Activated CD4-positive, alpha-beta memory T cell treated with anti-CD3 and anti-CD28 coated beads for 36 hours (primary cell): ENCODE results near the gene NTMT2. TPM values are rescaled to one million over a fixed set of nuclear protein-coding genes. Genes with fewer than 3 reads are reported as not detected.
"Not testable (repeated sequence)": the region's sequence is repeated elsewhere in the genome, so short reads cannot be mapped to it uniquely, and the experiment has no call there.

ENCODE experiments used
- CTCF ChIA-PET: fragments of 350-600 bp; sonication (Branson Sonifier 250); formaldehyde crosslinking; loops from one replicate; lab custom pipeline; 2021; ENCODE audit warnings: antibody characterized with exemption, inconsistent platforms; lab: Charles Lee
- POLR2A ChIA-PET: fragments of 350-600 bp; sonication (Branson Sonifier 250); formaldehyde crosslinking; loops from one replicate; lab custom pipeline; 2021; ENCODE audit warnings: antibody characterized with exemption; lab: Charles Lee
- DNase-seq: peaks from one replicate; pipeline ENCODE4 v3.0.0-alpha.2; 2020
- H3K27ac Mint-ChIP-seq: one replicate; pipeline ENCODE4 v1.8.0; 2021; ENCODE audit warnings: mixed read lengths
- H3K27me3 Mint-ChIP-seq: one replicate; pipeline ENCODE4 v1.8.0; 2021; ENCODE audit warnings: mixed read lengths
- H3K36me3 Mint-ChIP-seq: one replicate; pipeline ENCODE4 v1.8.0; 2021; ENCODE audit warnings: mixed read lengths
- H3K4me1 Mint-ChIP-seq: one replicate; pipeline ENCODE4 v1.8.0; 2021; ENCODE audit warnings: low read depth, mixed read lengths
- H3K4me3 Mint-ChIP-seq: one replicate; pipeline ENCODE4 v1.8.0; 2021; ENCODE audit warnings: mild to moderate bottlenecking, mixed read lengths
- H3K9me3 Mint-ChIP-seq: one replicate; pipeline ENCODE4 v1.8.0; 2021; ENCODE audit warnings: mixed read lengths
- intact Hi-C: fragments of 100-400 bp; cut with micrococcal nuclease; formaldehyde crosslinking; loops from one replicate; pipeline ENCODE4 v1.15.1; 2023
- total RNA-seq, 2 experiments: library from RNA; stranded (reverse); gene quantifications; one replicate each; pipeline ENCODE4 v1.2.3, GENCODE V29; 2021

Gene NTMT2
- total RNA-seq, 2 experiments from 2014 or later: not detected

DNA sequence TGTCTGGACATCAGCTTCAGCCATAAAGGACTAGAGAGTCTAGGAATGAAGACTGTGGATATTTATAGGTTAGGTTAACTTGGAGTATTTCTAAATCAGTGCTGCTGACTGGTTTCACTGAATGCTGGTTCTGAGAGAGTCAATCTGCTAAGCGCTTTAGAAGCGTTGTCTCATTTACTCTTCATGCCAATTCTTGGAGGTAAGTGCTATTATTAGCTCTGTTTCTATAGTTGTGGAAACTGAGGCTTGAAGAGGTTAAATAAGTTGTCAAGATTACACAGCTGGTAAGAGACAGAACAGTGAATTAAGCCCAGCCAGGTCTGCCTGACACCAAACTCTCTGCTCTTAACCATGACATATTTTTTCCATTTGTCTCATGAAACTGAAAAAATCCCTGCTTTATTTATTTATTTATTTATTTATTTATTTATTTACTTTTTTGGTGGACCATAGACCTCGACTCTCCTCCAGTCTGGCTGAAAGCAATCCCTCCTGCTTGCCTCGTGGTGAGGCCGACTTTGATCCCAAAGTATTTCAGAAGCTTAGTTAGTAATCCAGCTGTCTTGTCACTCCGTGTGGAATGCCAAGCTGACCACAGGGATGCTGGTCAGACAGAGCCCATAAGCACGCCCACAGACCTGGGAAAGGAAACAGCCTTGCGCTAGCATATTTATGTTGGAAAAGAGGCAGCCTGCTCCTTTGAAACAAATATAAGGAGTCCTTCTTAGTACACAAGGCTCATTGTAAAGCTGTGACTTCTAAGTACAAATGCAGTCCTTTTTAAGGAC, 16.9 kb downstream of the NTMT2 start:
- peaks cover 3% of the 10 kb centered on the region for H3K27me3 Mint-ChIP-seq
- DNase-seq: no peak
- no peaks in the 10 kb centered on the region for H3K36me3 Mint-ChIP-seq
- H3K4me1 Mint-ChIP-seq: no peaks in the 10 kb centered on the region
- no peaks in the 10 kb centered on the region for H3K9me3 Mint-ChIP-seq
- H3K27ac Mint-ChIP-seq: no peak overlapping the region
- intact Hi-C loops: no loop called here
- ChIA-PET CTCF (no interaction called here), POLR2A (no interaction called here)
- no peak overlapping the region for H3K4me3 Mint-ChIP-seq

DNA sequence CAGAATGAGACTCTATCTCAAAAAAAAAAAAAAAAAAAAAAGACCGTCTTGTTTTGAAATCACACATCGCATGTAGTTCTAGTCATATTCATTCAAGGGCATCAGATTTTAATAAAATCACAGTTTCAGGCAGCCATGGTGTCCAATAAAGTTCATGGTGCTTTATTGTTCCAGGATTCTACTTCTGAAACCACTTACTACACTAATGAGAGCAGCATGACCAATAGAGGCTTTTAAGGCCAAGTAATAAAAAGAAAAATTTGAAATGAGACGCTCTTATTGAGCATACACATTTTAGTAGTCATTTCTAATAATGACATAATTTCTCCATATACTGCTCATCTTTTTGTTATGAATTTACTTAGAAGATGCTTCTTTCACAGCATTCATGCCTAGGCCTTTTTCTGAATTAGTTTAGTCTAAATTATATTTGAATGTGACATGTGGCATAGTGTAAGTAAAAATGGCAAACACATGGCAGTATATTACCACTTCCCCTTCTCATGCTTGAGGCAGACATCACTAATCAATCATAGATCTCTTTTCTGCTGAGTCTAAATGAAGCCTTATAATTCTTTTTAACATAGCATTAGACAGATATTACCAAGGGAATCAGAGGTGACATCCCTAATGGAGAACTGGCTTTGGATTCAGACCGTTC, 18.5 kb downstream of the NTMT2 start:
- H3K27ac Mint-ChIP-seq: no peak overlapping the region
- H3K4me1 Mint-ChIP-seq: peaks cover 7% of the 10 kb centered on the region
- peaks cover 3% of the 10 kb centered on the region for H3K27me3 Mint-ChIP-seq
- ChIA-PET CTCF (no interaction called here), POLR2A (no interaction called here)
- no peak for DNase-seq
- no peaks in the 10 kb centered on the region for H3K36me3 Mint-ChIP-seq
- no peaks in the 10 kb centered on the region for H3K9me3 Mint-ChIP-seq
- H3K4me3 Mint-ChIP-seq: no peak overlapping the region
- intact Hi-C loops: no loop called here

DNA sequence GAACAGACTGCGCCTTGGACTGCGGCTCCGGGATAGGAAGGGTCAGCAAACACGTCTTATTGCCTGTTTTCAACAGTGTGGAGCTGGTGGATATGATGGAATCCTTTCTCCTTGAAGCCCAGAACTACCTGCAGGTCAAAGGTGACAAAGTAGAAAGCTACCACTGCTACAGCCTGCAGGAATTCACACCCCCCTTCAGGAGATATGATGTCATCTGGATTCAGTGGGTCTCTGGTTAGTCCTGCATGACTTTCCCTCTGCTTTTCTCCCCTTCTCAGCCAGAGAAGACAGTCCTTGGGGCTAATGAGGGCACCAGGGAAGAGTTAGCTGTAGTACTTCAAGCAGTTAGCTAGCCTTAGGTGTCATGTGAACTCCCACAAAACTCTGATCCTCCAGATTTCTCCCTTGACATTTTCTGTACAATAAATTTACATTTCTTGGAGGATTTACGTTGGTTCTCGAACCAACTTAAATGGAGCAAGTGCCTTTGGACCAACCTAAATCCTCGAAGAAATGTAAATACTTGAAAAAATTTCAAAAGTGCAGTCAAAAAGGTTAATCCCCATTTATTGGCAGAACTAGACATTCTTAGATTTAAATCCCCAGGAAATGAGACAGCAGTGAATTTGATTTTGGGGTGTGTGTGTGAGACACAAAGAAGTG, 20.9 kb downstream of the NTMT2 start:
- Mint-ChIP-seq H3K4me1 (peaks cover 7% of the 10 kb centered on the region), H3K4me3 (no peak overlapping the region), H3K27me3 (no peaks in the 10 kb centered on the region), H3K9me3 (peaks cover 11% of the 10 kb centered on the region), H3K27ac (no peak overlapping the region), H3K36me3 (no peaks in the 10 kb centered on the region)
- ChIA-PET POLR2A (no interaction called here), CTCF (no interaction called here)
- no peak for DNase-seq
- intact Hi-C loops: no loop called here

DNA sequence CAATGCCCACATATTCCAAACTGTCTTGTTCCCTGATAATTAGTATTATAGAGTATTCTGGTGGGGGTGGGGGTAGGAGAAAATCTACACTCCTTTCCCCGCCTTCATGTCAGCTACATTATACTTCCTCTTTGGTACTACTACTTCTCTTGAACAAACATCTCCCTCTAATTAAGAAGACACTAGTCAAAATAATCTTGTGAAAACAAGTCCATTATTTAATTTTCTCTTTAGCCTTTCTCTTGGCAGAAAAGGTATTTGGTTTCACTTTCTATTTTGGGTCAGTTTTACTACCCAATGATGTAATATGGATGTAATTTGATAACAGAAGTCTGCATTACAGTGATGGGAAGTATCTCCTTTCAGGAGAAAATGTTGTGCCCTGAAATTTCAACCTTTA, 22.5 kb downstream of the NTMT2 start:
- H3K4me3 Mint-ChIP-seq: peak overlapping the region; percentile 14
- ChIA-PET CTCF (no interaction called here), POLR2A (no interaction called here)
- H3K27me3 Mint-ChIP-seq: peaks cover 2% of the 10 kb centered on the region
- H3K9me3 Mint-ChIP-seq: peaks cover 11% of the 10 kb centered on the region
- H3K4me1 Mint-ChIP-seq: peaks cover 7% of the 10 kb centered on the region
- H3K36me3 Mint-ChIP-seq: no peaks in the 10 kb centered on the region
- no peak for DNase-seq
- intact Hi-C loops: no loop called here
- H3K27ac Mint-ChIP-seq: no peak overlapping the region

DNA sequence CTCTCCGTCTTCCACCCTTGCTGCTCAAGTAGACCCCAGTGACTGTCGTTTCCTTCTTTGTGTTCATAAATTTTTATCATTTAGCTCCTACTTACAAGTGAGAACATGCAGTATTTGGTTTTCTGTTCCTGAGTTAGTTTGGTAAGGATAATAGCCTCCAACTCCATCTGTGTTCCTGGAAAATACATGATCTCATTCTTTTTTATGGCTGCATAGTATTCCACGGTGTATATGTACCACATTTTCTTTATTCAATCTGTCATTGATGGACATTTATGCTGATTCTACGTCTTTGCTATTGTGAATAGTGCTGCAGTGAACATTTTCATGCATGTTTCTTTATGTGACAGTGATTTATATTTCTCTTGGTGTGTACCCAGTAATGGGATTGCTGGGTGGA, 24.8 kb downstream of the NTMT2 start:
- H3K4me3 Mint-ChIP-seq, DNase-seq, intact Hi-C loops, H3K27ac Mint-ChIP-seq, H3K36me3 Mint-ChIP-seq, H3K4me1 Mint-ChIP-seq, CTCF ChIA-PET, POLR2A ChIA-PET, H3K27me3 Mint-ChIP-seq: not testable (repeated sequence)
- H3K9me3 Mint-ChIP-seq: peaks cover 11% of the 10 kb centered on the region

DNA sequence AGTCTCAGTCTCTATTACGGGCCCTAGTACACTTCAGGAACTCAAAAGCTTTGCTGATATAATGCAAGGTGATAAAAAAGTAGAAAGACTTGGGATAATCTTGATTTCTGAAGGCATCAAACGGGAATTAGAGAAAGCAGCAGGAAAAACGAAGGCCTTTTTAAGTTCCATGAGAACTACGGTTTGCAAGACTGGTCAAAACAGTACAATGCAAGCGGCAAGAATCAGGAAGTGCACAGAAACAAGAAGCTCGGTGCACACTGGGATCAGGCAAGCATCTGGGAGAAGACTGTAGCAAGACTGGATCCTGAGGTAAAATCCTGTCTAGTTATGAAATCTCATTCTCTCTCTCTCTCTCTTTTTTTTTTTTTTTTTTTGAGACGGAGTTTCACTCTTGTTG, 28.6 kb downstream of the NTMT2 start:
- H3K27me3 Mint-ChIP-seq: peaks cover 4% of the 10 kb centered on the region
- no peak overlapping the region for H3K4me3 Mint-ChIP-seq
- H3K9me3 Mint-ChIP-seq: peaks cover 11% of the 10 kb centered on the region
- H3K36me3 Mint-ChIP-seq: no peaks in the 10 kb centered on the region
- ChIA-PET POLR2A (no interaction called here), CTCF (no interaction called here)
- intact Hi-C loops: no loop called here
- no peak overlapping the region for H3K27ac Mint-ChIP-seq
- no peak for DNase-seq
- no peaks in the 10 kb centered on the region for H3K4me1 Mint-ChIP-seq

DNA sequence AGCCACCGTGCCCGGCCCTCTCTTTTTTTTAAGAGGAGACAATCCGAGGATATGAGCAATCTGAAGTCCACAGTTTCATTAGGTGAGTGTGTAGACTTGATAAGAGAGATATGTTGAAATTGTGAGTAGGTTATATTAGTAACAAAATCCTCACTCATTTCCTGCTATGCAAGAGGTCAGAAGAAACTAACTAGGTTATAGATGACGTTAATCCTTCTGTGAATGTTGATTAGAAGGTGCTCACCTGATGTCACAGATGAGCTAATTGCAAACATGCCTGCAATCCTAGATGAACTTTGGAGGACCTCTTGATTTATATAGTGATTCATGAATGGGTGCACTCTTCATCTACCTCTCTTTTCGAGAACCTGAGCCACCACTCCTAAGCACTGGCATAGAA, 29.3 kb downstream of the NTMT2 start:
- POLR2A ChIA-PET: no interaction called here
- Mint-ChIP-seq H3K27ac (no peak overlapping the region), H3K27me3 (peaks cover 4% of the 10 kb centered on the region), H3K4me3 (no peak overlapping the region), H3K36me3 (no peaks in the 10 kb centered on the region), H3K4me1 (no peaks in the 10 kb centered on the region), H3K9me3 (peaks cover 11% of the 10 kb centered on the region)
- DNase-seq: no peak
- intact Hi-C loops: no loop called here
- CTCF ChIA-PET: no interaction called here

DNA sequence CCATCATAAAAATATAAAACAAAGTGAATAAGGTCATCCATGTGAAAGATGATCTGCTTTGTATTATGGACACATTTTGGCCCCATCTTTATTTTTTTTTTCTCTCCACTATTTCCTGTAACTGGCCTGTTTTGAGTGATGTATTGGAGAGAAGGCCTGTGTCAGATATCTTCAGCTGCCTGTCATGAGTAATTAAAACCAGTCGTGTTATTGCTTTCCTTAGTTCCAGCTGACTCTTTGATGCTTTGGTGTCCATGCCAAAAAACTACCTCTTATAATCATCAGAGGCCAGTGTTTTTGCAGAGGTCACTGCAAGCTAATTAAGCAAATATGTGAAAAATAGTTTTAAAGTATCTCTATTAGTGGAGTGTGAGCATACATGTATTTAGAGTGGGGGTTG, 29.7 kb downstream of the NTMT2 start:
- Mint-ChIP-seq H3K9me3 (peaks cover 8% of the 10 kb centered on the region), H3K27me3 (peaks cover 4% of the 10 kb centered on the region), H3K4me3 (no peak overlapping the region), H3K4me1 (no peaks in the 10 kb centered on the region), H3K36me3 (no peaks in the 10 kb centered on the region), H3K27ac (no peak overlapping the region)
- DNase-seq: no peak
- ChIA-PET POLR2A (no interaction called here), CTCF (no interaction called here)
- intact Hi-C loops: no loop called here

DNA sequence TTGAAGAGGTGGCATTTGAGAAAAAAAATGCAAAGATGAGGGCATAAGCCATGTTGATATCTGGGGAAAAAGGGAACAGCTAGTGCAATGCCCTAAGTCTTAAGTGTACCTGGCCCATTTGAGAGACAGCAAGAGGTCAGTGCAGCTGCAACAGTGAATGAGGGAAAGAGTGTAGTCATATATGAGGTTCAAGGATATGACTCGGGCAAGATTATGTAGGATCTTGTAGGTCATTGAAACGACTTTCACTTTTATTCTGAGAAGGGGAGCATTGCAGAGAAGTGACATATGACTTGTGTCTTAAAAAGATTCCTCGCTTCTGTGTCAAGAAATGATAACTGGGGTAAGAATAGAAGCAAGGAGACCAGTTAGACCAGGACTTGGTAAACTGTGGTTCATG, 31.0 kb downstream of the NTMT2 start:
- no peak for DNase-seq
- intact Hi-C loops: no loop called here
- POLR2A ChIA-PET: no interaction called here
- peaks cover 4% of the 10 kb centered on the region for H3K27me3 Mint-ChIP-seq
- no peak overlapping the region for H3K4me3 Mint-ChIP-seq
- H3K36me3 Mint-ChIP-seq: no peaks in the 10 kb centered on the region
- no peaks in the 10 kb centered on the region for H3K4me1 Mint-ChIP-seq
- H3K9me3 Mint-ChIP-seq: no peaks in the 10 kb centered on the region
- no peak overlapping the region for H3K27ac Mint-ChIP-seq
- CTCF ChIA-PET: no interaction called here

DNA sequence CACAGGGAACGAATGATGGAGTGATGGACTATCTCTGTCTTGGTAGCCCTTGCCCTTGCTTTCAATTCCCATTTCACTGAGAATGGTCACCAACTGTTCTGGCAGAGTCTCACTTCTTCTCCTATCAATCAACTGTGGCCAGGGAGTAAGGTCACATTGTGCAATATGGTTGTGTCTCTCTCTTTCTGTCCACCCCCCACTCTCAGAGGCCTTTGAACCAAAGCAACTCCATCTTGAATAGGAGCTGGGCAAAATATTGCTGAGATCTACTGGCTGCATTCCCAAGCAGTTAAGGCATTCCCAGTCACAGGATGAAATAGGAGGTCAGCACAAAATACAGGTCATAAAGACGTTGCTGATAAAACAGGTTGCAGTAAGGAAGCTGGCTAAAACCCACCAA, 36.7 kb downstream of the NTMT2 start:
- H3K27ac Mint-ChIP-seq: no peak overlapping the region
- POLR2A ChIA-PET: no interaction called here
- no peaks in the 10 kb centered on the region for H3K9me3 Mint-ChIP-seq
- CTCF ChIA-PET: no interaction called here
- intact Hi-C loops: no loop called here
- H3K36me3 Mint-ChIP-seq: no peaks in the 10 kb centered on the region
- no peak overlapping the region for H3K4me3 Mint-ChIP-seq
- no peak for DNase-seq
- no peaks in the 10 kb centered on the region for H3K27me3 Mint-ChIP-seq
- no peaks in the 10 kb centered on the region for H3K4me1 Mint-ChIP-seq

DNA sequence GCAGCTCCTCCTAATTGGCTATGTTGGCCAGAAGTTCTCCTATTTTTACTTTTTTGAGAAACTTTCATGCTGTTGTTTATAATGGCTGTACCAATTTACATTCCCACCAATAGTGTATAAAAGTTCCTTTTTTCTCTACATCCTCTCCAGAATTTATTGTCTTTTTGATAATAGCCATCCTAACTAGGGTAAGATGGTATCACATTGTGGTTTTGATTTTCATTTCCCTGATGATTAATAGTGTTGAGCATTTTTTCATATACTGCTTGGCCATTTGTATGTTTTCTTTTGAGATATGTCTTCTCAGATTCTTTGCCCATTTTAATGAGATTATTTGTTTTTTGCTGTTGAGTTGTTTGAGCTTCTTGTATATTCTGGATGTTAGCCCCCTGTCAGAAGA, 46.8 kb downstream of the NTMT2 start:
- ChIA-PET CTCF (no interaction called here), POLR2A (no interaction called here)
- Mint-ChIP-seq H3K36me3 (no peaks in the 10 kb centered on the region), H3K4me1 (no peaks in the 10 kb centered on the region), H3K27me3 (peaks cover 7% of the 10 kb centered on the region), H3K27ac (no peak overlapping the region), H3K4me3 (no peak overlapping the region), H3K9me3 (peaks cover 15% of the 10 kb centered on the region)
- no peak for DNase-seq
- intact Hi-C loops: no loop called here

DNA sequence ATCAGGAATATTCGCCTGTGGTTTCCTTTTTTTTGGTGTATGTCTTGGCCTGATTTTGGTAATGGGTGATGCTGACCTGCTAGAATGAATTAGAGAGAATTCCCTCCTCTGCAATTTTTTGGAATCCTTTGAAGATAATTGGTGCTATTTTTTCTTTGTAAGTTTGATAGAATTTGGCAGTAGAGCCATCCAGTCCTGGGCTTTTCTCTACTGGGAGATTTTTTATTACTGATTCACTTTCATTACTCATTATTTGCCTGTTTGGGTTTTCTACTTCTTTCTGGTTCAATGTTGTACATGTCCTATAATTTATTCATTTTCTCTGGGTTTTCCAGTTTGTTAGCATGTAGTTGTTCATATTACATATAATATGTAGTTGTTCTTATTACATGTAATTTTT, 48.7 kb downstream of the NTMT2 start:
- H3K9me3 Mint-ChIP-seq: peaks cover 11% of the 10 kb centered on the region
- no peaks in the 10 kb centered on the region for H3K4me1 Mint-ChIP-seq
- no peak for DNase-seq
- H3K4me3 Mint-ChIP-seq: no peak overlapping the region
- H3K36me3 Mint-ChIP-seq: no peaks in the 10 kb centered on the region
- intact Hi-C loops: no loop called here
- no peak overlapping the region for H3K27ac Mint-ChIP-seq
- H3K27me3 Mint-ChIP-seq: peaks cover 8% of the 10 kb centered on the region
- ChIA-PET POLR2A (no interaction called here), CTCF (no interaction called here)
